HG03159 (cell line): ENCODE results near the gene RADIL.
"Not testable (repeated sequence)": the region's sequence is repeated elsewhere in the genome, so short reads cannot be mapped to it uniquely, and the experiment has no call there.

Experiments used
- ATAC-seq: cut with Tn5 transposase; IDR thresholded peaks from one replicate; pipeline ENCODE4 v1.9.1; 2021; ENCODE audit warnings: mild to moderate bottlenecking, moderate library complexity; ENCODE audit not compliant: unreplicated experiment

Gene RADIL

GRCh38 chr7:4797858-4798705 is 85.4 kb downstream of the RADIL start:
- ATAC-seq, result peak; percentile 73

GRCh38 chr7:4796453-4796852 is 87.1 kb downstream of the RADIL start:
- ATAC-seq, result no peak

GRCh38 chr7:4794591-4795350 is 88.7 kb downstream of the RADIL start:
- ATAC-seq, result no peak

- not testable (repeated sequence) for ATAC-seq
Observed at GRCh38 chr7:4794171-4794570, 89.3 kb downstream of the RADIL start.

GRCh38 chr7:4793385-4793993 is 90.0 kb downstream of the RADIL start:
- not testable (repeated sequence) for ATAC-seq

DNA sequence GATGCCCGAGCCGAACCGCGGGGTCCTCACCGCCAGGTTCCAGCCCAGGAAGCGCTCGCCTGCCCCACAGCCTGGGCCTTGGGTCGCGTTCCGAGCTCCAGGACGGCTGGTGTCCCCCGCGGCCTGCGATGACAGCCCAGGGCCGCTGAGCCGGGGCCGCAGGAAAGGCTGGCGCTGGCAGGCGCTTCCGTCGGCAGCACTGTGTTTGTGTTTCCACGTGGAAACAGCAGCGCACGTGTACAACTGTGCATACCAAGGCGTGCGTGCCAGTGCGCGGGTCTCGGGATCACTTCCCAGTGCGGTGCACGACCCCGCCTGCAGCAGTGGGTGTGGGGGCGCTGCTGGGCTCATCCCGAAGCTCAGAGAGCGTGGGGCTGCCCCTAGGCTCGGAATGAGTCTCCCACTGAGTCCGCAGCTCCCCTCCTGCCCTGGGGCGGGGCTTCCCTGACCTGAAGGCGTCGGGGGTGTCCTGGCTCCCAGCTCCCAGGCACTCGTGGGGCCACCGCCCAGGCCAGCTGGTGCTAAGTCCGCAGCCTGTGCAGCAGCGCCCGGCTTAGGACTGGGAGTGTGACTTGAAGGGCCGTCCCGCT is 90.9 kb downstream of the RADIL start:
- ATAC-seq, result no peak

- peak; percentile 58 for ATAC-seq
Observed at GRCh38 chr7:4791738-4792536, 91.6 kb downstream of the RADIL start.

- no peak for ATAC-seq
Observed at GRCh38 chr7:4791101-4791737, 92.3 kb downstream of the RADIL start.

DNA sequence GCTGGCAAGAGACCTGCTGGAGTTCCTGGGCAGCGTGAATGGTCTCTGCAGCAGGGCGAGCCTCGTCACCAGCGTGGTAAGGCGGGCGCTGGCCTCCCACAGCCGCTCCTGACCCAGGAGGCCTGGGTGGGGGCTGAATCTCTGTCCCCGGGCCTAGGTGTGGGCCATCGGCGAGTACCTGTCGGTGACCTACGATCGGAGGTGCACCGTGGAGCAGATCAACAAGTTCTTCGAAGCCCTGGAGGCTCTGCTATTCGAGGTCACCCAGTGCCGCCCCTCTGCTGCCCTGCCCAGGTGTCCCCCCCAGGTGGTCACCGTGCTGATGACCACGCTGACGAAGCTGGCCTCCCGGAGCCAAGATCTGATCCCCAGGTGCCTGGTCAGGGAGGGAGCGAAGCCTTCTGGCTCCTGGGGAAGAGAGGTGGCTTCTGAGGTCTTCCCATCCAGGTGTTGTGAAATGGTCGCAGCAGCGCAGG is 93.0 kb downstream of the RADIL start:
- no peak for ATAC-seq

- ATAC-seq, result no peak
Observed at GRCh38 chr7:4790078-4790465, 93.4 kb downstream of the RADIL start.

- no peak for ATAC-seq
Observed at GRCh38 chr7:4789194-4790077, 94.1 kb downstream of the RADIL start.

- no peak for ATAC-seq
Observed at GRCh38 chr7:4788627-4789189, 94.8 kb downstream of the RADIL start.

- no peak for ATAC-seq
Observed at GRCh38 chr7:4787947-4788626, 95.4 kb downstream of the RADIL start.

DNA sequence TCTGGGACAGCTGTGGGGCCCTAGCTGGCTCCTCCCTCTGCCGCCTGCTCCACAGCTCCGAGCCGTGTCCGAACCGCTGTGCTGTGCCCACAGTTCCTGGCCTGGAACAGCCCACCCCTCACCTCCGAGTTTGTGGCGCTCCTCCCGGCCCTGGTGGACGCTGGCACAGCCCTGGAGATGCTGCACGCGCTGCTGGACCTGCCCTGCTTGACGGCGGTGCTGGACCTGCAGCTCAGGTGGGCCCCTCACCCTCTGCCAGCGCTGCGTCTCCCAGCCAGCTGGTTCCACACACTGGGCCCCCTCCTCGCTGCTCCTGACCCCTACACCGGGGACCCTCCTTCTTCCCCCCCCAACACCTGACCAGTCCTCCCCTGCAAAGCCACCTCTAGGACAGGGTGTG is 96.0 kb downstream of the RADIL start:
- no peak for ATAC-seq

- ATAC-seq, result no peak
Observed at GRCh38 chr7:4786015-4786414, 97.5 kb downstream of the RADIL start.

- ATAC-seq, result no peak
Observed at GRCh38 chr7:4785371-4785770, 98.1 kb downstream of the RADIL start.

DNA sequence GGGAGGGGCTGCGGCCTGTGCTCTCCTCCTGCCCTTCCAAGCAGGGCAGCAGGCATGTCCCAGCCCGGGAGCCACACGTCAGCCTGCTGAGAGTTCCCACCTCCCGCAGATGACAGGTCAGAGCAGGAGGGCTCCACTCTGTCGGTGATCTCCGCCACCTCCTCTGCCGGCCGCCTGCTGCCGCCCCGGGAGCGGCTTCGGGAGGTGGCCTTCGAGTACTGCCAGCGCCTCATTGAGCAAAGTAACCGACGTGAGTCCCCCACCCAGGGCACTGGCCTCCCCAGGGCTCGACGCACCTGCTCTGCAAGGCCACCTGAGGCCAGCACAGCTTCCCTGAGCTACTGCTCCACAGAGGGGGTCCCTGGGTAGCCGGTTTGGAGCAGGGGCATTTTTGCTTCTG is 98.7 kb downstream of the RADIL start:
- no peak for ATAC-seq

DNA sequence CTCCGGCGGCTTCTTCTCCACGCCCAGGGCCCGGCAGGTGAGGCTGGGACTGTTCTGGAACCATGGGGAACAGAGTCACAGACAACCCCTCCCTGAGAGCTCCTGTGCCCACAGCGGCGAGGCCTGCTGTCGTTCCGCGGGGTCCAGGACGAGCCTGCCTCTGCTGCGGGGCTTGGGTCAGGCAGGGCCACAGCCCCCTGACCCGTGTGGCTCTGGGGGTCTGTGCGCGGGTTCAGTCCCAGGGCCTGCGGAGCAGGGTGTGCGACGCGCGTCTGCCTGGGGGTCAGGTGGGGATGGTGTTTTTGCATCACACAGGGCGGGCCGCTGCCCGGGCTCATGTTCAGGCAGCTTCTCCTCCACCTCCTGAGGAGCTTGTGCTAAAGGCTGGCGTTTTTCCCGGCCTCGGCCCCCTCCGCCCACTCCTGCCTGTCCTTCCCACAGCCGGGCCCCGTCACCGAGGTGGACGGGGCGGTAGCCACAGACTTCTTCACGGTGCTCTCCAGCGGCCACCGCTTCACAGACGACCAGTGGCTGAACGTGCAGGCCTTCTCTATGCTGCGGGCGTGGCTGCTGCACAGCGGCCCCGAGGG is 99.7 kb downstream of the RADIL start:
- no peak for ATAC-seq
